ENCODE measurements around the gene STAB1.

STAB1 gene, protein sequence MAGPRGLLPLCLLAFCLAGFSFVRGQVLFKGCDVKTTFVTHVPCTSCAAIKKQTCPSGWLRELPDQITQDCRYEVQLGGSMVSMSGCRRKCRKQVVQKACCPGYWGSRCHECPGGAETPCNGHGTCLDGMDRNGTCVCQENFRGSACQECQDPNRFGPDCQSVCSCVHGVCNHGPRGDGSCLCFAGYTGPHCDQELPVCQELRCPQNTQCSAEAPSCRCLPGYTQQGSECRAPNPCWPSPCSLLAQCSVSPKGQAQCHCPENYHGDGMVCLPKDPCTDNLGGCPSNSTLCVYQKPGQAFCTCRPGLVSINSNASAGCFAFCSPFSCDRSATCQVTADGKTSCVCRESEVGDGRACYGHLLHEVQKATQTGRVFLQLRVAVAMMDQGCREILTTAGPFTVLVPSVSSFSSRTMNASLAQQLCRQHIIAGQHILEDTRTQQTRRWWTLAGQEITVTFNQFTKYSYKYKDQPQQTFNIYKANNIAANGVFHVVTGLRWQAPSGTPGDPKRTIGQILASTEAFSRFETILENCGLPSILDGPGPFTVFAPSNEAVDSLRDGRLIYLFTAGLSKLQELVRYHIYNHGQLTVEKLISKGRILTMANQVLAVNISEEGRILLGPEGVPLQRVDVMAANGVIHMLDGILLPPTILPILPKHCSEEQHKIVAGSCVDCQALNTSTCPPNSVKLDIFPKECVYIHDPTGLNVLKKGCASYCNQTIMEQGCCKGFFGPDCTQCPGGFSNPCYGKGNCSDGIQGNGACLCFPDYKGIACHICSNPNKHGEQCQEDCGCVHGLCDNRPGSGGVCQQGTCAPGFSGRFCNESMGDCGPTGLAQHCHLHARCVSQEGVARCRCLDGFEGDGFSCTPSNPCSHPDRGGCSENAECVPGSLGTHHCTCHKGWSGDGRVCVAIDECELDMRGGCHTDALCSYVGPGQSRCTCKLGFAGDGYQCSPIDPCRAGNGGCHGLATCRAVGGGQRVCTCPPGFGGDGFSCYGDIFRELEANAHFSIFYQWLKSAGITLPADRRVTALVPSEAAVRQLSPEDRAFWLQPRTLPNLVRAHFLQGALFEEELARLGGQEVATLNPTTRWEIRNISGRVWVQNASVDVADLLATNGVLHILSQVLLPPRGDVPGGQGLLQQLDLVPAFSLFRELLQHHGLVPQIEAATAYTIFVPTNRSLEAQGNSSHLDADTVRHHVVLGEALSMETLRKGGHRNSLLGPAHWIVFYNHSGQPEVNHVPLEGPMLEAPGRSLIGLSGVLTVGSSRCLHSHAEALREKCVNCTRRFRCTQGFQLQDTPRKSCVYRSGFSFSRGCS (N-terminal part only)

DNA sequence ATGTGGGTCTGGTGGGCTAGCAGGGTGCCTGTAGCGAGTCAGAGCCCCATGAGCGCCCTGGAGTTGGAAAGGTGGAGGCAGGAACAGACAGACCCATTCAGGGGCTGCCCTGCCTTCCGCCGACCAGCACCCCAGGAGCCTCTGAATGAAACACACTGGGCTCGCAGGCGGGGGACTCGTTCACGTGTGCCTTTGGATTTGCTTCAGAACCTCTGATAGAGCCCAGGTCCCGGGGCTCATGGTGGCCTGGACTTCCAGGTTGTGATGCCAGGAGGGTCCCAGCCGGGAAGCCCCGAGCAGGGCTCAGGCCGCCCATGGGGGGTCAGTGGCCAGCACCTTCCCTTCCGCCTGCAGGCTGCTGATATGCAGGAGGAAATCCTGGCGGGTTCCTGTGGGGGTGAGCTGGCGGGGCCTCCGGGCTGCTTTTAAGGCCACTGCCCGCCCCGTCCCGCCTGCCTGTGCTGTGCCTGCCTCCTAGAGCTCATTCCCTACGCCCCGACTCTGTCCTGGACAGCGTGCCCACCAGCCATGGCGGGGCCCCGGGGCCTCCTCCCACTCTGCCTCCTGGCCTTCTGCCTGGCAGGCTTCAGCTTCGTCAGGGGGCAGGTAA, at the start of gene STAB1:
TSS of gene STAB1 (plus strand) at position 453 of the 610 bp plus-strand sequence. CDS start at position 529, 76 bp downstream.
- DNase-seq: peak; percentile 46

DNA sequence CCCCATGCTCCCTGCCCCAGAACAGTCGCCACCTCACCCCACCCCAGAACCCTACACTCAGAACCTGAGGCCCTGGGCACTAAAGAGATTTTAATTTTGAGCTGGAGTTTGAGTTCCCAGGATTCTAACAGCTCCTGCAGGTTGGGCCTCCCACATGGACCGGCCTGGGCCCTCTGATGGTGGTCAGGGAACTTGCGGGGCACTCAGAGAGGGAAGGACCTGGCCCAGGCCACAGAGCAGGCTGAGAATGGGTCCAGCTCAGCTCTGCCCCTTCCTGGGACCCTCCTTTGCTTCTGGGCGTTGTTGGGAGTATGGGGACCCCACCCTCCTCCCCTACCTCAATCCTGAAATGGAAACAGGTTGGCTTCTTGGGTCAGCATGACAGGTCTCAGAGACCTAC, 49.1 kb upstream of the STAB1 start:
- DNase-seq: no peak

DNA sequence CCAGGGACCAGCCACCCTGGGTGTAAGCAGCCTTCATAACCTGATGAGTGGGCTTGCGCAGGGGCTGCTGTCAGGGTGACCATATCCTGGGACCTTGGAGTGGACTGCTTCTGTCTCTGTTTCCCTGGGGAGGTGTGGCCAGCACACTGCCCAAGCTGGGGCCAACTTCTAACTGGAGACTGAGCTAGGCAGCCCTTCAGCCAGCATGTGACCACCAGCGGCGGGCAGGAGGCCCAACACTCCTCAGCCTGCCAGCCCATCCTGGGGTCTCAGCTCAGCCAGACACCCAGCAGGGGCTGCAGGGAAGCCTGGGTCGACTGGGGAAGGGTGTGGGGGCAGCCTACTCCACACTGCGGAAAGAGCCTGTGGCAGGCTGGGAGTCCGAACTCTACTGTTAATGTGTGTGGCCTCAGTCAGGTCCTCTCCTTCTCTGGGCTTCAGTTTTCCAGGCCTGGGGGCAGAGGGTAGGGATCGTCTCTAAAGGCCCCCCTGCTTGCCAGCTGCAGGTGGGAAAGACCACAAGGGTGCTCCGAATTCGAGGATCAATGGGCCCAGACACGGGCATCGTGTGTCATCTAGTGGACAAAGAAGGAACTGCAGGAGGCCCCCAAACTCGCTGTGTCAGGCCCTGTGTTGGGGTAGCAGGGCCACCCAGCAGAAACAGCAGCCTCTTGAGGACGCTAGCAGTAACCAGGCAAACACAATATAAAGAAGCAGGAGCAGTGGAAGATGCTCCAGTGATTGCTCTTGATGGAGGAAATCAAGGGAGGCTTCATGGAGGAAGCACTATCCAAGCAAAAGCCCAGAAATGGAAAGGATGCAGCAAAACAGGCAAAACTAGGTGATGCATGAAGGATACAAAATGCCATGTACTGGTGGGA, 48.3 kb upstream of the STAB1 start:
- peak; percentile 90 for DNase-seq

DNA sequence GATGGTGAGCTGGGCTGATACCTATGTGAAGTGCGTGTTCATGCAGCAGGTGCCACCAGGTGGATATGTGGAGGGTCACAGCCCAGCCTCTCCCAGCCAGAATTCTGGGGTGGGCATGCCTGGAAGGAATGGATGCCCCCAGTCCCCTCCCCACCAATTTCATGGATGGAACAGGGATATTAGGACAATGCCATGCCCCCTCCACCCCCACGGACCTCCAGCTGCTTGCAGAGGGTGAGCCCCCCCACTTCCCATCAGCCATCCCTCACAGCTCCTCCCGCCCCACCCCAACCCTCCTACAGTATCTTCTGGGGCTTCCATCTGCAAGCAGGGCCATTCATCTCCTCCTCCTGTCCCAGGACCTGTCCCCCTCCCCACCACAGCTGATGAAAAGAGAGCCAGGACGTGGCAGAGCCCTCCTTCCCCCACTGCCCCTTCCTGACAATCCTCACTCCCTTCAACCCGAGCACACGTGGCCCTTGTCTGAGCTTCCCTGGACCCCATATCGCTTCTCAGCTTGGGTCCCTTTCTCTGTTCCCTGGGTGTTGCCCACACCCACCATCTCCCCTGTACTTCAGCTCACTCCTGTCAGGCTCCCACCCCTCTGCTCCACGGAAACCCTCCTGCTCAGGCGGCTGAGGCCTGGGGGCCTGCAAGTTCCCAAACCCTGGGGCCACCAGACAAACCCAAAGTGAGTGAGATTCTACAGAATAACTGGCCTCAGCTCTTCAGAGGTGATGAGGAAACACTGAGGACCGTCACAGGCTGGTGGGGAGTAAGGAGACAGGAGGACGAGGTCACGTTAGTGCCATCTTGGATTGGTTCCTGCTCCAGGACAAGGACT, 47.4 kb upstream of the STAB1 start:
- no peak for DNase-seq

DNA sequence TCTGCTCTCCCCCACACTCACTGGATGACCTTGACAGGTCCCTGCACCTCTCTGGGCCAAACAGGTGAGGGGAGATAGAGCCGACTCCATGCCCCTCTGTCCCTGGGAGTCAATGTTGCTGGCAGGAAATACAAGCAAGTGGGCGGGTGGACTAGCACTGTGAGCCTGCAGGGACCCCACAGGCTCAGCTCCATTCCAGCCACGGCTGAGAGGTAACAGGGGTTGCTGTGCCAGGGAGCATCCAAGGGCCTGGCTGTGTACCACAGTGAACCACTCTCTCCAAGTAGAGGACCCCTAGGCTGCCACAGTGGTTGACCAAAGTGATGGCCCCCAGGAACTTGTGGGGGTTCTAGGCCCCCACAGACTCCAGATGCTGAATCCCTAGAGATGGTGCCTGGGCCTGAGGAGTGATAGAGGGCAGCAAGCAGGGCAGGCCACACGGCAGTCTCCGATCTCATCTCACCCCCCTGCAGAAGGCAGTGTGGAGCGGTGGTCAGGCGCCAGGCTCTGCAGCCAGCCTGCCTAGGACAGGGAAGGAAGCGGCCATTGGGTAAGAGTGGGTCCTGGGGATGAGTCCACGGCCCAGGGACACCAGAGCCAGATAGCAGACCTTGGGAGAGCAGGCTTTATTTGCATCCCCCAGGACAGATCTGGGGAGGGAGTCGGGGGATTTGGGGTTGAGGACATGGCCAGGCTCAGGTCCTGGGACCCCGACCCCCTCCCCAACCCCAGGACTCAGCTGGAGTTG, 44.5 kb upstream of the STAB1 start:
- DNase-seq: no peak

DNA sequence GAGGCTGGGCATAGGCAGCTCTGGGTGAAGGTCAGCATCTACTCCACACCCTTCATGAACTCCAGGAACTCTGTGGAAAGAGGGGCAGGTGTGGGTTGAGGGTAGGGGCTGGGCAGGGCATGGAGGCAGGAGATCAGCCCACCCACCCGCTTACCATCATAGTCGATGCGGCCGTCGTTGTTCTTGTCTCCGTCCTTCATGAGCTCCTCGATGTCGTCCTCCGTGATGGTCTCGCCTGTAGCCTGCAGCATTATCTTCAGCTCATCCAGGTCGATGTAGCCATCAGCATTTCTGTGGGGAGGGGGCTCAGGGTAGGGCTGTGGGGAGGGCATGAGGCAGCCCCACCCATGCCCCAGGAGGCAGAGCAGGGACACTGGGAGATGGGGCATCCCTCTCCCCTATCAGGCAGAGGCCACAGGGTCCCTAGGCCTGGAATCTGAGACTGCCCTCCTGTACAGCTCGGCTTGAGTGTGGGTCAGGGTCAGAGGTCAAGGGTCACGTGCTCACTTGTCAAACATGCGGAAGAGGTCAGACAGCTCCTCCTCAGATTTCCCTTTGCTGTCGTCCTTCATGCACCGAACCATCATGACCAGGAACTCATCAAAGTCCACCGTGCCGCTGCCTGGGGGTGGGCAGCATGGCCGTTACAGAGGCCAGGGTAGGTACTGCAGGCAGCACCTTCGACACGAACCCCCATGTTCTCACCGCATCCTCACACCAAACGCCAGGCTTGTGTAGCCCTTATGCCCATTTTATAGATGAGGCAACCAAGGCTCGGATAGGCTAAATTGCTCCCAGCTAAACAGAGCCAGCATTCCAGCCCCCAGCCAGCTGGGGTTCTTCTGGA, 43.7 kb upstream of the STAB1 start:
- no peak for DNase-seq

DNA sequence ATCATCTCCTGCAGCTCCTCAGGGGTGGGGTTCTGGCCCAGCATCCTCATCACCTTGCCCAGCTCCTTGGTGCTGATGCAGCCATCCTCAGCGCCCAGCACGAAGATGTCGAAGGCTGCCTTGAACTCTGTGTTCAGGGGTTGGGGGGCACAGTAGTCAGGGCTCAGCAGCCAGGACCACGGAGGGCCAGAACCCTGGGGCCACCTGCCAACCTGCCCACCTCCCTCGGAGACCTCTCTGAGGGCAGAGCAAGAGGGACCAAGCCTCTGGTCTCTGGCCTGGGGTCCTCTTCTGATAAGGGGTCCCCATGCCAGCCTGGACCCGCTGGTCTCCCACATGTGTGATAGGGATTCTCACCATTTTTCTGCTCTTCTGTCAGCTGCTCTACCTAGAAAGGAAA, 43.0 kb upstream of the STAB1 start:
- DNase-seq: no peak

DNA sequence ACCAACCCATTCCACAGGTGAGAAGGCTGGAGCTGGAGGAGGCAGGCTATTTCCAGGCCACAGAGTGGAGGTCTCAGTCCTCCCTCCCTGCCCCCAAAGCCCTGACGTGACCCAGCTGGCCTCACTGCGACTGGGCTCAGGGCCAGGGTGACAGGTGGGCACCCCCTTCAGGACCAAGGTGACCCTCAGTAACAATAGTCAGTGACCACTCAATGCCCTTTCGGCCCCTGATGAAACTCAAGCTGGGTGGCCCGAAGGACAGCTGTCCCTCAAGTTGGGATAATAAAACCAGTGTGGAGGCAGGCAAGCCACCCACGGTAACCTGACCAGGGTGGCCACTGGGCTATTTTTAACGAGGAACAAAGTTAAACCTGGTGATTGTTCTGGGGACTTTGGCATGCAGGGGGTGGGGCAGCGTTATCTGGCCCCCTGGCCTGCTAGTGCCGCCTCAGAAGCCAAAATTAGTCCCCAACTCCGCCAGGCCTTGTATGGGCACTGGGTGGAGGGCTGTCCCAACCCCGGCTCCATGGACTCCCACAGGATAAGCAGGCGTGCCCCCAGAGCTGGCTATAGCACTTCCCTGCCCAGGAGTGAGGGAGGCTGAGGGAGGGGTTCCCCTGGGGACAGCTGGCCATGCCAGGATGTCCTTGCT, 42.4 kb upstream of the STAB1 start:
- DNase-seq: no peak

DNA sequence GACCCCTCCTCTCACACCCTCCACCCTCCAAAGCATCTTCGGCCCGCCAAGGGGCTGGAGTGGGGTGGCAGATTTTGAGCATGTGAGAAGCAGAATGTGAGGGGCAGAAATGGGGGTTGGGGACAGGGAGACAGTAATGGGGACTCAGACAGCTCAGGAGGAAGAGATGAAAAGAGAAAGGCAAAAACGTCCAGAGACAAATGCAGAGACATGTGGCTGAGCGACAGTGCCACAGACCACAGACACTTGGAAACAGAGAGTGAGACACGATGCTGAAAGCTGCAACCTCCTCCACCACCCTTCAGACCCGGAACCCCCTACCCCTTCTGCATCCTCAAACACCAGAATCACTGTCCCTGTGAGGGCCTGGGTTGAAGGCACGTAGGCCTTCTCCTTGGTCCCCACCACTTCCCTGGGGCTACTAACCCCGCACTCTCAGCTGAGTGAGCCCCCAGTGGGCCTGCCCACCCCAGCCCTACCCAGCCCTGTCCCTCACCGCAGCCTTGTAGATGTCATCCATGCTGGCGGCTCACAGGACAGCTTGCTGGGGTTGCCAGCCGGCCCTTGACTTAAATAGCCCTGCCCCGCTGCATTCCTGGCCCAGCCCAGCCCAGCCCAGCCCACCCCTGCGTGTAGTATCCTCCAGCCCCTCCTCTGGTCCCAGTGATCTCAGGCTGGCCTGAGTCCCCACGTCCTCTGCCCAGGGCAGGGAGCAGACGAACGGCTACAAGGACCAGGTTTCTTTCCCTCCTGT, 41.5 kb upstream of the STAB1 start, which contains the start of gene TNNC1:
TSS of gene TNNC1 (minus strand) at position 546 of the 754 bp plus-strand sequence. CDS start at position 520, 26 bp downstream.
- DNase-seq: no peak

DNA sequence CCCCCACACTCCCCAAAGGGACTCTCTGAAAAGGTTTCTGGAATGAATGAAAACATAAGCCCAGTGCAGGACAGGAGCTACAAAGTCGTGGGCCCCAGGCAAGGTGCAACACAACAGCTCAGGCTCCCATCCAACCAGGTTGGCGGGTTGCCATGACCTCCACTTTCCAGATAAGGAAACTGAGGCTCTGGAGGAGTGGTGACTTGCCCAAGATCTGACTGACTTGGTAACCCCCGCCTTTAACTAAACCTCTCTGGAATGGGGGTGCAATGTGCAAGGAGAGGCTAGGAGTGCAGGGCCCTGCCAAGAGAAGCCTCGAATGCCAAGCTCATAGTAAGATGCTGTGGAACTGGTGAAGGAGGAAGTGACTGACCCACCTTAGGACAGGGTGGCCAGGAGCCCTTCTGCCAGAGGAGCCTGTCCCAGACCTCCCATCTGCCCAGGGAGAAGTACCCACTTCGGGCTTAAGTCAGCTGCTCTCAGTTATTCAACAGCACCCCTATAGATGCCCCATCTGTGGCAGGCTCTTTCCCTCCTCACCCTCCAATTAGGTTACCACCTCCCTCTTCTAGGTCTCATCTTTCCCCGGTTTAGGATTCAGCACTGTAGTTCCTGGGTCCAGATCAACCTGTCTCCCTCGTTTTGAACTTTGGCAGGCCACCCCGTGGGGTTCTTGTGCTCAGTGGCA, 40.7 kb upstream of the STAB1 start:
- peak; percentile 41 for DNase-seq

DNA sequence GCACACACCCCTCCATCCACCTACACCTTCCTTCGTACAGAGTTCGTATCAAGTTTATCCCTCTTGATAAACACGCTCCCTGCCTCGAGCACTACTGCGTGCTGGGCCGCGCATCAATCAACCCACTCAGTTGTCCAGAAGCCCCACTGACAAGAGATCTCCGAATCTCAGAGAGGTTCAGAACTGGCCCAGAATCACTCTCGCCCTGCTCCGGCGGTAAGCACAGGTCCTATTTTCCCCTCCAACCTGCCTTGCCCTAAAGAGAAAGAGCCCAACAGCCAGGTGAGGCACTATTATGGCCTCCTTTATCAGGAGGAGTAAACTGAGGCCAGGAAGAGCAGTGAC, 40.2 kb upstream of the STAB1 start:
- DNase-seq: no peak

DNA sequence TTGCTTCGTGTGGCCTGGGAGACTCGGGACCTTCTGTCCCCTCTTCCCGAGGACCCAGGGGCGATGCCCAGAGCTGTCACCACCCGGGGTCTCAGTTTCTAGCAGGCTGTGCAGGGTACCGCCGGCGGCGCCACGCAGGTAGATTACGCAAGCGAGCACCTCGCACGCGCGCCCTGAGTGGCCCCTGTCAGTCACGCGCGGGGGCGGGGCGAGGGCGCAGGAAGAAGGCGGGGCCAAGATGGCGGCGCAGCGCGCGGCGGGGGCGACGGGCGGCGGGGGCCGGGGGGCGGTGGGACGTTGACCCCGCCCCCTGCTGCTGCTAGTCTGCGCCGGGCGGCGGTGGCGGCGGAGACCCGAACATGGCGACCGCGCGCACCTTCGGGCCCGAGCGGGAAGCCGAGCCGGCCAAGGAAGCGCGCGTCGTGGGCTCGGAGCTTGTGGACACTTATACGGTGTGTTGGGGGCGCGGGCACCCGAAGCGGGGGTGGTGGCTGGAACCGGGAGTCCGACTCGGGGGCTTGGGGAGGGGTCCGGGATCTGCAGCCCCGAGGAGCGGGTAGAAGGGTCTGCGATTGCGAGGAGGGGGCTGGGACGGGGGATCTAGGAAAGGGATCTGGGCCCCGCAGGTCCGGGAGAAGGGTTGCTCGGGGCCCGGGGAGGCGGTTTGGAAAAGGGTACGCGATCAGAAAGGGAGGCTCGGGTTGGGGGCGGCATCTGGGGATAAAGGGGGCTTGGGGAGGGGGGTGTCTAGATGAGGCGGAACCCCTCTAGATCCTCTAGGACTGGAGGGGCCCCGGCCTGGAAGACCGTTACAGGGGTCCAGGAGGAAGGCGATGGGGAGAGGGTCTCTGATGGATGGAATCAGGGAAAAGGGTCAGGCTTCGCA, 39.6 kb upstream of the STAB1 start, which contains the start of gene NISCH:
TSS of gene NISCH (plus strand) at position 322 of the 886 bp plus-strand sequence. CDS start at position 360, 38 bp downstream.
- DNase-seq: peak; percentile 94

DNA sequence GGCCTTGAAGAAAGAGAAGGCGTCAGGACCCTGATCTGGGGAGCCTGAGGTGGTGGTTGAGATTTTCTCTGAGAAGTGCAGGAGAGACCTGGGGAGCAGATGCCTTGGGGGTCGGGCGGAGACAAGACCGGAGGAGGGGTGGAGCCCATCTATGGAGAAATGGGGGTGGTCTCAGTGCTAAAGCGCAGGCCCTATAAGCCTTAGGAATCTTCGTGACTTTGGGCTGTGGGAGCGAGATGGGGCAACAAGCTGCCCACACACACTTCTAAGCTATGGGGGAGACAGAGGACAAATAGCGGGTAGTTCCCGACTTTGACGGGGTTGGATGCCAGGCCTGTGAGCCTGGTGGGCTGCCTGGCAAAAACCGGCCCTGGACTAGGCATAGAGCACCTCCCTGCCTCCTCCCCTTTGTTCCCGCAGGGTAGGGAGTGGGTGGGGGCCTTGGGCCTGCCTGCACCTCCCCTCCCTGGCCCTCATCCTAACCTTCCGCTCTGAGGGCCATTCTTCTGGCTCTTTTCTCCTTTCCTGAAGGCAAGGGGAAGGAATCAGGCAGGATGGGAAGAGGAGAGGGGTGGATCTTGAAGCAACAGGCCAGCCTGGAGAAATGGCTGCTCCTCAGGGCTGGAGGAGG, 38.9 kb upstream of the STAB1 start:
- DNase-seq: no peak

DNA sequence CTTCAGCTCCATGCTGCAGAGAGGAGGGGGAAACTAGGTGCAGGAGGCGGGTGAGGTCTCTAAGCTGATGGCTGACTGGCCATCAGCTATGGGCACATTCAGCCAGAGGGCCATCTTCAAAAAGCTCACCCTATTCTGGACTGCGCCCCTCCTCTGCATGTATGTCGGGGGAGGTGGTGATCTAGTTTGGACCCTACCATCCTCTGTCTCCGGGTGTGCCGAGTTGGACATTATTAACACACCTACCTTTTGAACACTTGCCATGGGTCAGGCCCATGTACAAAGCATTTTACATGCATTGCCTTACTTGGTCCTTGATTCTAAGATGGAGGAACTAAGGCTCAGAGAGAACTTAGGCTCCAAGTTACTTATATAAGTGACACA, 38.3 kb upstream of the STAB1 start:
- no peak for DNase-seq
